IMR-90 (cell line): ENCODE measurements around the gene OXNAD1. TPM values are rescaled to one million over a fixed set of nuclear protein-coding genes. Genes with fewer than 3 reads are reported as not detected.
A peak's percentile ranks its signal among the peaks of the same experiment; 100 is the strongest.

Experiments used
- ATAC-seq: fragments of 200-7000 bp; cut with Tn5 transposase; 2 replicates; pipeline ENCODE4 v1.9.1; 2020; ENCODE audit warnings: low read depth, mild to moderate bottlenecking, moderate library complexity
- BruUV-seq: library from RNA; stranded (reverse); fragments of 400-500 nt; replicated peaks from 2 replicates; lab custom pipeline; 2021; lab: Mats Ljungman, UMichigan
- CTCF ChIA-PET: fragments of 300-600 bp; formaldehyde crosslinking; extraction: SDS; loops from one replicate; lab custom pipeline; 2021; ENCODE audit warnings: antibody characterized with exemption; lab: Yijun Ruan, JAX
- POLR2A ChIA-PET: fragments of 300-600 bp; sonication (Branson Sonifier 250); formaldehyde crosslinking; loops from one replicate; lab custom pipeline; 2022; ENCODE audit warnings: antibody characterized with exemption; ENCODE audit not compliant: unreplicated experiment; lab: Charles Lee
- DNase-seq: peaks from one replicate; pipeline ENCODE4 v3.0.0; 2013
- H2AFZ ChIP-seq: replicated peaks from 2 replicates; pipeline ENCODE3; 2013; ENCODE audit warnings: low read length, mild to moderate bottlenecking; ENCODE audit not compliant: poor library complexity
- H2AK5ac ChIP-seq: 2 replicates; pipeline ENCODE4 v1.6.1; 2013; ENCODE audit warnings: low read depth, low read length, inconsistent platforms
- H2AK9ac ChIP-seq: replicated peaks from 2 replicates; pipeline ENCODE3; 2013; ENCODE audit warnings: mild to moderate bottlenecking, low read depth, low read length, moderate library complexity; ENCODE audit not compliant: poor library complexity
- H2BK120ac ChIP-seq: 2 replicates; pipeline ENCODE4 v1.6.1; 2013; ENCODE audit warnings: low read depth, low read length, inconsistent platforms
- H2BK15ac ChIP-seq: 3 replicates; pipeline ENCODE4 v1.6.1; 2013; ENCODE audit warnings: low read depth, low read length, inconsistent platforms
- H2BK20ac ChIP-seq: 2 replicates; pipeline ENCODE4 v1.6.1; 2013; ENCODE audit warnings: low read depth, mild to moderate bottlenecking, inconsistent platforms, low read length, moderate library complexity
- H2BK5ac ChIP-seq: 2 replicates; pipeline ENCODE4 v1.6.1; 2013; ENCODE audit warnings: mild to moderate bottlenecking, low read depth, low read length, inconsistent platforms; ENCODE audit not compliant: poor library complexity, severe bottlenecking
- H3K14ac ChIP-seq: replicated peaks from 2 replicates; pipeline ENCODE4 v1.6.1; 2013; ENCODE audit warnings: low read depth, low read length, inconsistent platforms
- H3K18ac ChIP-seq: 2 replicates; pipeline ENCODE4 v1.6.1; 2013; ENCODE audit warnings: low read depth, low read length, control low read depth
- H3K23ac ChIP-seq: 2 replicates; pipeline ENCODE4 v1.6.1; 2013; ENCODE audit warnings: low read depth, low read length, inconsistent platforms
- H3K27ac ChIP-seq: 2 replicates; pipeline ENCODE4 v1.5.1; 2013; ENCODE audit warnings: mild to moderate bottlenecking, control low read depth, low read length; ENCODE audit not compliant: insufficient read depth
- H3K27me3 ChIP-seq: 2 replicates; pipeline ENCODE4 v1.6.1; 2013; ENCODE audit warnings: low read length; ENCODE audit not compliant: control insufficient read depth, insufficient read depth
- H3K36me3 ChIP-seq: 2 replicates; pipeline ENCODE4 v1.6.1; 2013; ENCODE audit warnings: low read length, mixed read lengths; ENCODE audit not compliant: control insufficient read depth, insufficient read depth
- H3K4ac ChIP-seq: 2 replicates; pipeline ENCODE4 v1.6.1; 2013; ENCODE audit warnings: low read depth, low read length, inconsistent platforms
- H3K4me1 ChIP-seq: 2 replicates; pipeline ENCODE4 v1.6.1; 2013; ENCODE audit warnings: low read length, mixed read lengths; ENCODE audit not compliant: control insufficient read depth, insufficient read depth
- H3K4me2 ChIP-seq: 2 replicates; pipeline ENCODE4 v1.6.1; 2013; ENCODE audit warnings: low read depth, mild to moderate bottlenecking, control low read depth, low read length, moderate library complexity
- H3K4me3 ChIP-seq: 2 replicates; pipeline ENCODE4 v1.5.1; 2013; ENCODE audit warnings: low read depth, mild to moderate bottlenecking, control low read depth, low read length, moderate library complexity; ENCODE audit not compliant: insufficient read depth
- H3K56ac ChIP-seq: 2 replicates; pipeline ENCODE4 v1.6.1; 2013; ENCODE audit warnings: low read length, inconsistent platforms; ENCODE audit not compliant: insufficient read depth; ENCODE audit errors: extremely low read depth
- H3K79me1 ChIP-seq, 2 experiments: 2 replicates each; pipeline ENCODE4 v1.6.1; 2013; ENCODE audit warnings: low read length in 2 of 2, inconsistent platforms in 1 of 2, low read depth in 1 of 2
- H3K9ac ChIP-seq: 2 replicates; pipeline ENCODE4 v1.6.1; 2013; ENCODE audit warnings: low read depth, low read length, control low read depth
- H3K9me1 ChIP-seq: 2 replicates; pipeline ENCODE4 v1.6.1; 2013; ENCODE audit warnings: low read length, inconsistent platforms; ENCODE audit not compliant: insufficient read depth
- H3K9me3 ChIP-seq: 2 replicates; pipeline ENCODE4 v1.6.1; 2013; ENCODE audit warnings: low read length; ENCODE audit not compliant: control insufficient read depth, insufficient read depth
- H4K20me1 ChIP-seq: 2 replicates; pipeline ENCODE4 v1.6.1; 2013; ENCODE audit warnings: low read length, inconsistent platforms; ENCODE audit not compliant: insufficient read depth
- H4K5ac ChIP-seq: 2 replicates; pipeline ENCODE4 v1.6.1; 2013; ENCODE audit warnings: mild to moderate bottlenecking, low read depth, low read length, control low read depth
- H4K8ac ChIP-seq, 2 experiments: 2 replicates each; pipeline ENCODE4 v1.6.1; 2013; ENCODE audit warnings: low read depth in 2 of 2, low read length in 2 of 2, control low read depth in 1 of 2, inconsistent platforms in 1 of 2
- H4K91ac ChIP-seq: 2 replicates; pipeline ENCODE4 v1.6.1; 2013; ENCODE audit warnings: low read depth, low read length, inconsistent platforms; ENCODE audit not compliant: insufficient read depth
- ELK1 ChIP-seq: fragments of 150-350 bp; IDR thresholded peaks from 2 replicates; pipeline ENCODE4 v1.6.1; 2016; ENCODE audit warnings: low read depth, mild to moderate bottlenecking, low read length, moderate library complexity, borderline replicate concordance
- MXI1 ChIP-seq: IDR thresholded peaks from 2 replicates; pipeline ENCODE4 v1.6.1; 2012; ENCODE audit warnings: low read depth, mild to moderate bottlenecking, low read length, moderate library complexity, borderline replicate concordance
- WGBS, 2 experiments: methylation state at CpG; one replicate each; pipeline versions ENCODE4 v1.1.5 to v1.1.7; 2013; ENCODE audit warnings: missing lambda C conversion rate in 2 of 2; ENCODE audit not compliant: insufficient read length in 1 of 2; ENCODE audit errors: extremely low coverage in 2 of 2; 5-methylcytosine and 5-hydroxymethylcytosine counted together
- dilution Hi-C: fragments of 300-500 bp; cut with HindIII; formaldehyde crosslinking; loops from one replicate; pipeline ENCODE4 v1.14.3; 2018; ENCODE audit warnings: low sequenced_read_pairs; ENCODE audit not compliant: unreplicated experiment
- in situ Hi-C: fragments of 300-500 bp; cut with MboI; formaldehyde crosslinking; loops from 3 replicates; pipeline ENCODE4 v1.14.3; 2019; ENCODE audit warnings: low sequenced_read_pairs, inconsistent platforms, mixed read lengths
- intact Hi-C: fragments of 100-400 bp; cut with micrococcal nuclease; formaldehyde crosslinking; loops from 2 replicates; pipeline ENCODE4 v1.10.0; 2022
- polyA plus RNA-seq, 3 experiments: library from polyadenylated mRNA; depleted of rRNA; stranded (reverse); fragments of >200 nt; gene quantifications; 2 replicates each; pipeline ENCODE4 v1.2.3, GENCODE V29; 2012; ENCODE audit warnings: low replicate concordance in 1 of 3
- total RNA-seq: library from RNA; depleted of rRNA; stranded (reverse); fragments of >200 nt; gene quantifications from 2 replicates; pipeline ENCODE4 v1.2.3, GENCODE V29; 2012

OXNAD1 gene
- total and polyA plus RNA-seq, 2 of the 4 experiments (the other 2 are of a cell fraction): 6.2 to 11.3 TPM

GRCh38 chr3:16315623-16316022 lies 50.6 kb downstream of the OXNAD1 start:
- Histone ChIP-seq H2AK9ac (no peak overlapping the region), H3K14ac (0 out of 2 replicates have a peak overlapping the region, but pooled peaks have one; percentile 31), H2BK20ac (no peak overlapping the region), H3K56ac (no peak overlapping the region), H3K23ac (no peak overlapping the region), H3K79me1 (peaks cover 8 to 50% of the 10 kb centered on the region in 2 experiments), H2BK15ac (no peak overlapping the region), H4K20me1 (no peaks in the 10 kb centered on the region), H3K9me1 (peaks cover 32% of the 10 kb centered on the region), H3K9me3 (no peaks in the 10 kb centered on the region), H4K91ac (no peak overlapping the region), H2AFZ (no peak overlapping the region), H4K5ac (no peak overlapping the region), H2AK5ac (no peak overlapping the region), H2BK120ac (no peak overlapping the region), H3K4me3 (no peak overlapping the region), H2BK5ac (no peak overlapping the region), H3K36me3 (peaks cover 36% of the 10 kb centered on the region), H3K4me1 (peaks cover 21% of the 10 kb centered on the region), H3K9ac (no peak overlapping the region), H3K18ac (no peak overlapping the region), H3K4me2 (no peak overlapping the region), H4K8ac (no peak overlapping the region), H3K27ac (no peak overlapping the region), H3K4ac (no peak overlapping the region), H3K27me3 (no peaks in the 10 kb centered on the region)
- DNase-seq (no peak), ATAC-seq (no peak)
- dilution Hi-C loops: no loop called here
- in situ Hi-C loops: no loop called here
- BruUV-seq: no TSS peak
- intact Hi-C loops: loop anchor here (5.0 kb wide), 1 partner anchor 77 kb away; no protein-coding TSS in a partner anchor
- TF ChIP-seq MXI1: no peak
- no peak for TF ChIP-seq ELK1
- ChIA-PET CTCF (no interaction called here), POLR2A (no interaction called here)
- WGBS, 2 experiments: no CpG with 5 or more reads among the region's 7 CpGs
